AG08396 (cell line): ENCODE measurements around the gene TMSB10.
"Not testable (repeated sequence)": the region's sequence is repeated elsewhere in the genome, so short reads cannot be mapped to it uniquely, and the experiment has no call there.

Experiments
- DNase-seq: peaks from one replicate; pipeline ENCODE4 v3.0.0; 2012; ENCODE audit warnings: low spot score, mixed read lengths

The TMSB10 gene

GRCh38 chr2:84904717-84905174 lies 710 bp upstream of the TMSB10 start:
- peak; percentile 60 for DNase-seq

- no peak for DNase-seq
These were observed 848 bp downstream of the TMSB10 start for GRCh38 chr2:84906108-84906899.

- DNase-seq, result peak; percentile 76
These were observed 1.7 kb downstream of the TMSB10 start for GRCh38 chr2:84906900-84907714.

GRCh38 chr2:84908948-84909713 lies 3.7 kb downstream of the TMSB10 start:
- no peak for DNase-seq

GRCh38 chr2:84911135-84911678 lies 5.8 kb downstream of the TMSB10 start:
- DNase-seq, result no peak

- no peak for DNase-seq
These were observed 7.5 kb downstream of the TMSB10 start for GRCh38 chr2:84912984-84913383.

GRCh38 chr2:84914334-84914733 lies 8.9 kb downstream of the TMSB10 start:
- no peak for DNase-seq

- DNase-seq, result not testable (repeated sequence)
These were observed 10.2 kb downstream of the TMSB10 start for GRCh38 chr2:84915675-84916074.

- not testable (repeated sequence) for DNase-seq
These were observed 12.4 kb downstream of the TMSB10 start for GRCh38 chr2:84917821-84918220.

- DNase-seq, result no peak
These were observed 13.0 kb downstream of the TMSB10 start for GRCh38 chr2:84918430-84918829.

- peak; percentile 84 for DNase-seq
These were observed 14.6 kb downstream of the TMSB10 start for GRCh38 chr2:84919885-84920580.

GRCh38 chr2:84923009-84923408 lies 17.6 kb downstream of the TMSB10 start:
- DNase-seq, result no peak

- no peak for DNase-seq
These were observed 19.0 kb downstream of the TMSB10 start for GRCh38 chr2:84924173-84925106.

GRCh38 chr2:84925336-84925723 lies 19.9 kb downstream of the TMSB10 start:
- DNase-seq, result no peak

- peak; percentile 72 for DNase-seq
These were observed 20.4 kb downstream of the TMSB10 start for GRCh38 chr2:84925724-84926376.

- no peak for DNase-seq
These were observed 21.8 kb downstream of the TMSB10 start for GRCh38 chr2:84927275-84927627.

GRCh38 chr2:84931384-84931821 lies 25.9 kb downstream of the TMSB10 start:
- no peak for DNase-seq

GRCh38 chr2:84938194-84938879 lies 32.9 kb downstream of the TMSB10 start:
- no peak for DNase-seq

- DNase-seq, result no peak
These were observed 34.1 kb downstream of the TMSB10 start for GRCh38 chr2:84939426-84940087.
